ENCODE measurements around the gene SLC7A8.
"Not testable (repeated sequence)": the region's sequence is repeated elsewhere in the genome, so short reads cannot be mapped to it uniquely, and the experiment has no call there.

The SLC7A8 gene

DNA sequence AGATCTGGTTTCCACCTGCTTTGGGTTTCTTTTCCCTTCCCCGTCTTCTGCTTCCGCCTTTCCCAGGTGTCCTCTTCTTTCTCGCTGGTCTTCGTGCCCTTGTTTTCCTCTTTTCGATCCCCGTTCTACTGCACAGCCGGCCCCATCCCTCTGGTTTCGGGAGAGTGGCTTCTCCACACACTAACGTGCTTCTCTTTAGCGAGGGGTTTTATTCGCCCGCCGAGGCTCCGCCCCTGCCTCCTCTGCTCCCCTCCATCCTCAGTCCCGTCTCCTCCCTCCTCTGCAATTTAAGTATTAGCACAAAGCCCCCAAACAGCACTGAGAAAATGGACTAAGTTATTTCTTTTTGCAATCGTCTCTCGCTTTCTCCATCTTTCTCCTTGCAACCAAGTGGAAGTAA lies at the start of gene SLC7A8:
Gene SLC7A8, minus strand, starts transcription at position 182 of the 400 bp plus-strand sequence. CDS start 746 bp downstream, outside the sequence.
- no peak for DNase-seq

DNA sequence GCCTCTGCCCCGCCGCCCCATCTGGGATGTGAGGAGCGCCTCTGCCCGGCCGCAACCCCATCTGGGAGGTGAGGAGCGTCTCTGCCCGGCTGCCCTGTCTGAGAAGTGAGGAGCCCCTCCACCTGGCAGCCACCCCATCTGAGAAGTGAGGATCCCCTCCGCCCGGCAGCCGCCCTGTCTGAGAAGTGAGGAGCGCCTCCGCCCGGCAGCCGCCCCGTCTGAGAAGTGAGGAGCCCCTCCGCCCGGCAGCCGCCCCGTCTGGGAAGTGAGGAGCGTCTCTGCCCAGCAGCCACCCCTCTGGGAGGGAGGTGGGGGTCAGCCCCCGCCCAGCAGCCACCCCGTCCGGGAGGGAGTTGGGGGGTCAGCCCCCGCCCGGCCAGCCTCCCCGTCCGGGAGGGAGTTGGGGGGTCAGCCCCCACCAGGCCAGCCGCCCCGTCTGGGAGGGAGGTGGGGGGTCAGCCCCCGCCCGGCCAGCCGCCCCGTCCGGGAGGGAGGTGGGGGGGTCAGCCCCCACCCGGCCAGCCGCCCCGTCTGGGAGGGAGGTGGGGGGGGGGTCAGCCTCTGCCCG lies 48.9 kb upstream of the SLC7A8 start:
- DNase-seq = not testable (repeated sequence)

DNA sequence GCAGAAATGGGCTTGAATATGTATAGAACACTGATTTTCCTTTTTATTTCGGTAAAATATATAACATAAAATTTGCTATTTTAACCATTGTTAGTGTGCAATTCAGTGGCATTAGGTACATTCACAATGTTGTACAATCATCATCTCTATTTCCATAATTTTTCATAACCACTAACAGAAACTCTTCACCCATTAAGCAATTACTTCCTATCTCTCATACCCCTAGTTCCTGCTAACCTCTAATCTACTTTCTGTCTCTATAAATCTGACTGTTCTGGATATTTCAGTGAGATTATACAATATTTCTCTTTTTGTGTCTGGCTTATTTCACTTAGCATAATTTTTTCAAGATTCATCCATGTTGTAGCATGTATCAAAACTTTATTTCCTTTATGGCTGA lies 45.4 kb upstream of the SLC7A8 start:
- no peak for DNase-seq

DNA sequence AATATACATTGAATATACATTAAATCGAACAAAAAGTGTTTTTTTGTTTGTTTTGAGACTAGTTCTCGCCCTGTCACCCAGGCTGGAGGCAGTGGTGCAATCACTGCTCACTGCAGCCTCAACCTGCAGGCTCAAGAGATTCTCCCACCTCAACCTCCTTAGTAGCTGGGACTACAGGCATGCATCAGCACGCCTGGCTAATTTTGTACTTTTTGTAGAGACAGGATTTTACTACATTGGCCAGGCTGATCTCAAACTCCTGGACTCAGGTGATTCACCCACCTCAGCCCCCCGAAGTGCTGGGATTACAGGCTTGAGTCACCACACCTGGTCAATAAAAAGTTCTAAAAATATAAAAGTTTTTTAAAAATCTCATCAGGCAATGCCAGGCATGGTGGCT lies 44.1 kb upstream of the SLC7A8 start:
- no peak for DNase-seq

DNA sequence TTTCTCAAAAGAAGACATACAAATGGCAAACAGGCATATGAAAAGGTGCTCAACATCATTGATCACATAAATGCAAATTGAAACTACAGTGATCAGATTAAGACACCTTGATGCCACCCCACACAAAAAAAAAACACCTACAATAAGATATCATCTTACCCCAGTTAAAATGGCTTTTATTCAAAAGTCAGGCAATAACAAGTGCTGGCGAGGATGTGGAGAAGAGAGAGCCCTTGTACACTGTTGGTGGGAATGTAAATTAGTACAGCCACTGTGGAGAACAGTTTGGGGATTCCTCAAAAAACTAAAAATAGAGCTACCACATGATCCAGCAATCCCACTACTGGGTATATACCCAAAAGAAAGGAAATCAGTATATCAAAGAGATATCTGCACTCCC lies 41.5 kb upstream of the SLC7A8 start:
- DNase-seq = not testable (repeated sequence)

DNA sequence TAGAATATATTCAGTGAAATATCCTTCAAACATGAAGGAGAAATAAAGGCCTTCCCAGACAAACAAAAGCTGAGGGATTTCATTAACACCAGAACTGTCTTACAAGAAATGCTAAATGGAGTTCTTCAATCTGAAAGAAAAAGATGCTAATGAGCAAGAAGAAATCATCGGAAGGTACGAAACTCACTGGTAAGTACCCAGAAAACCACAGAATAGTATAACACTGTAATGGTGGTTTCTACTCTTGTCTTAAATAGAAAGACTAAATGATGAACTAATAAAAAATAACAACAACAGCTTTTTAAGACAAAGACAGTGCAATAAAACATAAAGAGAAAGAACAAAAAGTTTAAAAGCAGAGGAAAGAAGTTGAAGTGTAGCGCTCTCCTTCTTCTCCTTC lies 35.6 kb upstream of the SLC7A8 start:
- DNase-seq = no peak

DNA sequence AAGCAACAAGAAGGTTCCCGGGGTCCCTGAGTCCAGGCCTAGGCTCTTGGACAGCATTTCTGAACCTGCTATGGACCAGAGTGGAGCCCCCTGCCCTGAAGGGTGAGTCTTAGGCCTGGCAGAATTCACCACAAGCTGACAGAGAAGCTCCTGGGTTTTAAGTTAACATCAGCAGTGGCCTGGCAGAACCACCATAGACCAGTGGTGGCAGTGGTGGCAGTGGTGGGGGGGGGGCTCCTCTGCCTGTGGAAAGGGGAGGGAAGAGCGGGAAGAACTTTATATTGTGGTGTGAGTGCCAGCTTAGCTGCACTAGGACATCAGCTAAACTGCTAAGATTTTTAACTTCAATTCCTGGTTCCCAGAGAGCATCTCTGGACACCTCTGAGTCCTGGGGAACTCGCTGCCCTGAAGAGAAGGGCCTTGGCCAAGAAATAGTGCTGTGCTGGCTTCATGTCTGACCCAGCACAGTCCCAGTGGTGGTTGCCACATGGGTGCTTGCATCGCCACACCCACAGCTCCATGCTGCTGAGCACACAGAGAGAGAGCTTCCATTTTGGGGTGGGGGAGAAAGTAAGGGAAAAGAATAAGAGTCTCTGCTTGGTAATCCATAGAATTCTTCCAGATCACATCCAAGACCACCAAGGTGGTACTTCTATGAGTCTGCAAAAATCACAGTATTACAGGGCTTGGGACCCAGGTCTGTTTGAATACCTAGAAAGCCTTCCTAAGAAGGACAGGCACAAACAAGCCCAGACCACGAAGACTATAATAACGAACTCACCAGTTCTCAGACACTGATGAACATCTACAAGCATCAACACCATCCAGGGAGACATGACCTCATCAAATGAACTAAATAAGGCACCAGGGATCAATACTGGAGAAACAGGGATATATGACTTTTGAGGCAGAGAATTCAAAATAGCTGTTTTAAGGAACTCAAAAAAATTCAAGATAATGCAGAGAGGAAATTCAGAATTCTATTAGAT lies 33.9 kb upstream of the SLC7A8 start:
- no peak for DNase-seq

DNA sequence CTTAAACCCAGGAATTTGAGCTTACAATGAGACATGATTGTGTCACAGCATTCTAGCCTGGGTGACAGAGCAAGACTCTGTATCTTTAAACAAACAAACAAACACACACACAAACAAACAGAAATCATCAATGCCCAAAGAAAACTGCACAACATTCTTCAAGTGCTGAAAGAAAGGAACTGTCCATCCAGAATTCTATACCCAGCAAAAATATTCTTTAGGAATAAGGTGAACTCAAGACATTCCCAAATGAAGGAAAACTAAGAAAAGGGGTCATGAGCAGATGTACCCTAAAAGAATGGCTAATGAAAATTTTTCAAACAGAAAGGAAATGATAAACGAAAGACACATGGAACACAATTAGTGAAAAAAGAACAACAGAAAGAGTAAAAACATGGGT lies 32.0 kb upstream of the SLC7A8 start:
- no peak for DNase-seq

DNA sequence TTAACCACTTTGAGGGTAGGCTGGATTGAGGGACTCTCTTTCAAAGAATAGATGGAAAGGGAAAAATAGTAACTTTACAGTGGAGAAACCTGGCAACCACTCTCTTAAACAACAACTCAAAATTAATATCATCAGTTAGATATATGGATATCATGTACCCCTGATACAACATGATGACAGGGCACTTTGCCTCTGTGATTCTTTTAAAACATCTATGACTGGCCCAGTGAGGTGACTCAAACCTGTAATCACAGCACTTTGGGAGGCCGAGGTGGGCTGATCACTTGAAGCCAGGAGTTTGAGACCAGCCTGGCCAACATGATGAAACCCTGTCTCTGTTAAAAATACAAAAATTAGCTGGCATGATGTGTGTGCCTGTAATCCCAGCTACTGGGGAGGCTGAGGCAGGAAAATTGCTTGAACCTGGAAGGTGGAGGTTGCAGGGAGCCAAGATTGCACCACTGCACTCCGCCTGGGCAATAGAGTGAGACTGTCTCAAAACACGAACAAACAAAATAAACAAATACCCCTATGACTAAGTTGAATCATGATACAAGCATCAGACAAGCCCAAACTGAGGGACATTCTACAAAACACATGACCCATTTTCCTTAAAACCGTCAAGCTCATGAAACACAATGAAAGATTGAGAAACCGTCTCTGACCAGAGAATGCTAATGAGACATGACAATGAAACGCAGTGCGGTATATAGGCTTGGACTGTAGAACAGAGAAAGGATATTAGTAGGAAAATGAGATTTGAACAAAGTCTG lies 26.4 kb upstream of the SLC7A8 start:
- no peak for DNase-seq

DNA sequence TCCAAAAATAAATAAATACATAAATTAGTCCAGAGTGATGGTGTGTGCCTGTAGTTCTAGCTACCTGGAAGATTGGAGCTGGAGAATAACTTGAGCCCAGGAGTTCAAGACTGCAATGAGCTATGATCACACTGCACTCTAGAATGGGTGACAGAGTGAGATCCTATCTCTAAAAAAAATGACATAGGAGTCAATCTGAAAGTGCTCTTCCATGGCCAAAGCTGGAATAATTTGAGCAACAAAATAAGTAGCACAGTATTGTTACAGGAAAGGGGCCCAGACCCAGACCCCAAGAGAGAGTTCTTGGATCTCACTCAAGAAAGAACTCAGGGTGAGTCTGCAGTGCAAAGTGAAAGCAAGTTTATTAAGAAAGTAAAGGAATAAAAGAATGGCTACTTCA lies 24.9 kb upstream of the SLC7A8 start:
- no peak for DNase-seq

DNA sequence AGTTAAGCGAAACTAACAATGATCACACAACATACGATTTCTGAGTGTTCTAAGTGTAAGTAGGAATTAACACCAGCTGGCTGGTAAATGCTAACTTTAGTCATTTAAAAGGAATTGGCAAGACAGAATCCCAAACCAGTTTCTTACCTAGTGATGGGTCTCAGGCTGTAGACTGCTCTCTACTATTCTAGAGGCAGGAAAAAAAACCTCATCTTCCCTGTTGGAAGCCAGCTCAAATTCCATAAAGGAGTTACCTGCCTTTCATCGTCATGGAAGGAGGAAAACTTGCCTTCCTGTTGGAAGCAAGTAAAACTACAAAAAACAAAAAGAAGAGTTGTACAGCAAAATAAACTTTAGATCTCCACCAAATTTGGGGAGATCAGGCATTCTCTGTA lies 23.7 kb upstream of the SLC7A8 start:
- no peak for DNase-seq

DNA sequence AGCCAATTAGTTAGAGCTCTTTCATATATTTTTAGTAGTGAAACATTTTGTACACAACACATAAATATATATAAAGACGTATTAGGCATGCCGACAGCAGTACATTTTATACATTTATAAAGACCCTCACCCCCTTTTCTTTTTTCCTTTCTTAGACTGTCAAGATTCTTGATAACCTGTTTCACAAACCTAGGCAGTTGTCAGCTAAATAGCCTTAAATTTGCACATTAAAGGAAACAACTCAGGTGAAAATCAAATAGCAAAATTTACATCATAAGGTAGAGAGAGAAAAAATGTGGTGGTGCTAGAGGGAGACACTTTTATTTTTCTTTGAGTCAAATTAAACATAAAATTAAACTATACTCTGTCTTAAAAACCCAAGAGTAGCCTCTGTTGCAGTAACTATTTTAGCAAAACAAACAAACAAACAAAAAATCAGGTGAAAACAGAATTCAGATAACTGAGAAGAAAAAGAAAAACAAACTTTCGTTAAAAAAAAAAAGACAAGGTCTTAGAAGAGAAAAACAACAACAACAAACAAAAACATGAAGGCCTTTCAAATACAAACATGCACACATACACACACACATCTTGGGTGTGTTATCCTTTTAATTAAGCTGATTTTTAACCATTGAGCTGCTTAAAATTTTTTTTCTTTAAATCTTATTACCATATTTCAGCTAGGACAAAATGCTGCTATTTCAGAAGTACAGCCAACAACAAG lies 23.1 kb upstream of the SLC7A8 start:
- no peak for DNase-seq

DNA sequence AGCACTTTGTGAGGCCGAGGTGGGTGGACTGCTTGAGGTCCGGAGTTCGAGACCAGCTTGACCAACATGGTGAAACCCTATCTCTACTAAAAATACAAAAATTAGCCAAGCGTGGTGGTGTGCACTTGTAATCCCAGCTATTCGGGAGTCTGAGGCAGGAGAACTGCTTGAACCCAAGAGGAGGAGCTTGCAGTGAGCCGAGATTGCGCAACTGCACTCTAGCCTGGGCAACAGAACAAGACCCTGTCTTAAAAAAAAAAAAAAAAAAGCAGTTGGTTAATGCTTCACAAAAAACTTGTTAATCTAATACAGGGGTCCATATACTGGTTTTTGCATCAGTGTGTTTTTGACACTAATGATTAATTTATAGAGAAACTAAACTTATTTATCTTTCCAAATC lies 18.5 kb upstream of the SLC7A8 start:
- DNase-seq = no peak

DNA sequence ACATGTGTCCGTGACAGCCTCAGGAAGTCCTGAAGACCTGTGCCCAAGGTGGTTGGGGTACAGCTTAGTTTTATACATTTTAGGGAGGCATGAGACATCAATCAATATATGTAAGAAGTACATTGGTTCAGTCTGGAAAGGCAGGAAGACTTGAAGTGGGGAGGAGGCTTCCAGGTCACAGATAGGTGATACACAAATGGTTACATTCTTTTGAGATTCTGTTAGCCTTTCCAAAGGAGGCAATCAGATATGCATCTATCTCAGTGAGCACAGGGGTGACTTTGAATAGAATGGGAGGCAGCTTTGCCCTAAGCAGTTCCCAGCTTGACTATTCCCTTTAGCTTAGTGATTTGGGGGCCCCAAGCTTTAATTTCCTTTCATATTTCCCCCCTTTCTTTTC lies 15.7 kb upstream of the SLC7A8 start:
- not testable (repeated sequence) for DNase-seq

DNA sequence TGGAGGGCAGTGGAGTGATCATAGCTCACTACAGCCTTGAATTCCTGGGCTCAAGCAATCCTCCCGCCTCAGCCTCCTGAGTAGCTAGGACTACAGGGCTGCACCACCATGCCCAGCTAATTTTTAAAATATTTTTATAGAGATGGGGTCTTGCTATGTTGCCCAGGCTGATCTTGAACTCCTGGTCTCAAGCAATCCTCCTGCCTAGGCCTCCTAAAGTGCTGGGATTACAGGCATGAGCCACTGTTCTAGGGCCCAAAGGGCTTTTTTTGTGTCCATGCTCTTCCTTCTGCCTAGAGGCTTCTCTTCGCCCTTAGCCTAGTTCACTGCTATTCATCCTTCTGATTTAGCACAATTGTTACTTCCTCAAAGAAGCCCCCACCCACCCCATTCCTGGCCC lies 13.0 kb upstream of the SLC7A8 start:
- not testable (repeated sequence) for DNase-seq

DNA sequence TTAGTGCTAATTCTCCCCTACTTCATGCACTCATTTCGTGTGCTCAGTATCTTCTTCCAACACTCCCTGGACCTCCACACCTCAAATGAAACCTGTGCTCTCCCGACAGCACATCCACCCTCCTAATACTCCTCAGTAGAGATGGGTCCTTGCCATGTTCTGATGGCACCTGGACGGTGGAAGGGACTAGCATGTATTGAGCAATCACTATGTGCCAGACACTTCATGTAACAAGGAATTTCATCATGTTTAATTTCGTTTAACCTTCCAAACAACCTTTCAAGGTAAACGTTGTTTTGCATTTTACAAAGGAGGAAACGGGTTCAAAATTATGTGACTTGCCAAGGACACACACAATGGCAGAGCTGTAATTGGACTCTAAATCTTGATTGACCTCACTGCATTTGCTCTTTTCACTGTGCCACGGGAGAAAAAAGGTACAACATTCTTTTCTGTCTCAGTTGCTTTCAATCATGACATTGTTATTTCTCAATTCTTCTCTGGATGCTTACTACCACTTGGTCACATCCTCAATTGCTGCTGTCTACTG lies 12.2 kb upstream of the SLC7A8 start:
- DNase-seq = no peak

DNA sequence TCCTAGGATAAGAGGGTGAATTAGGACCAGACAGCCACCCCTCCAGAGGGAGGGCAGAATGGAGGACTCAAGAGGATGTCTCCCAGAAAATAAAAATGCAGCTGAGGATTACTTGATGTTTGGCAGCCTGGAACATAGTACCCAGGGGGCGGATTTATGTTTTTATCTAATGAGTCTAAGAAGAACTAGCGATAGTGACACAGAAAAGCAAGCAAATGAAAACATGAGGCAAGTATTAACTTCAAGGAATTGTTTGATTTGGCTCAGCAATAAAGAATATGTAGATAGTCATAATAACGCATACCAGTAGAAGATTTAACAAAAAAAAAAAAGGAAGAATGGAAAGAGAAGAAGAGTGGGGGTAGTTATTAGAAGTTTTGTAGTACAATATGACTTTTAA lies 10.0 kb upstream of the SLC7A8 start:
- no peak for DNase-seq

DNA sequence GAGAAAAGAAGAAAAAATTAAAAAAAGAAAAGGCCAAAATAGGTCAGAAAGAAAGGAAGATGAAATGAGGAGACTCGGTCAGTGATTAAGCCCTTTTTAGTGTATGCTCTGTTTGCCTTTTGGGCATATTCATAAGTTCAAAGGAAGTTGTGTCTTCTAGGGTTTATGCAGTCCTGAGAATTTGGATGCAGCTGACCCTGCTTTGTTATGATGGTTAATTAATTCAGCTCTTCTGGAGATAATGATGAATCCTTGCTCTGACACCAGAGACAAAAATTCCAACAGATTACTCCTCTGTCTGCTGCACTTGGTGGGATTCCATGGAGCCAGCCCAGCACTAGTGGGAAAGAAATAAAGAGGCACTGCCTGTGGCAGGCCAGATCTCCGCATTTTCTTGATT lies 4.5 kb upstream of the SLC7A8 start:
- no peak for DNase-seq

DNA sequence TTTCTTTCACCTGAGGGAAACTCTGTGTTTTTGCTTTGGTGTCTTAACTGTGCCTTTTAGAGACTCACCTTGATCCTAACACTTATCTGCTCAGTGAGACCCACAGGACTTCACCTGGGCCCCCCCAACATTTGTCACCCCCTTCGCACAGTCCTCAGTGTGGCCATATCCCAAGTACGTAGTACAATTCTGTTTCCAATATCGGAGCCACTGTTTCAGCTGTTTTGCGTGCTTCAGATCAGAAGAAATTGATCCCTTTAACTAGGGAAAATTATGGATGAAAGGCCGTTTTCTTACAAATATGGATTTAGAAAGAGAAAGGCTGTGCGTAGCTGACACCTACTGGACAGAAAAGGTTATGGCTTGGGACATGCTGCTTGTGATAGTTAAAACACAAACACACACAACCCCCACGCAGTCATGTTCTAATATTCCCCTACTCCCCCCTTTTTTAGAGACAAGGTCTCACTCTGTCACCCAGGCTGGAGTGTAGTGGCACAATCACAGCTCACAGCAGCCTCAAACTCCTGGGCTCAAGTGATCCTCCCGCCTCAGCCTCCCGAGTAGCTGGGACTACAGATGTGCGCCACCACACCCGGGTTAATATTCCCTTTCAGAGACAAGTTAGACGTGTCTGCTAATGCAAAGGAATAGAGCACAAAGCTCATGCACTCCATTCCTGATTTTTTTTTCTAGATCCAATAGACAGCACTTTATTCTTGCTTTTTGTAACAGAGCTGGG lies 3.6 kb upstream of the SLC7A8 start:
- peak; percentile 75 for DNase-seq

DNA sequence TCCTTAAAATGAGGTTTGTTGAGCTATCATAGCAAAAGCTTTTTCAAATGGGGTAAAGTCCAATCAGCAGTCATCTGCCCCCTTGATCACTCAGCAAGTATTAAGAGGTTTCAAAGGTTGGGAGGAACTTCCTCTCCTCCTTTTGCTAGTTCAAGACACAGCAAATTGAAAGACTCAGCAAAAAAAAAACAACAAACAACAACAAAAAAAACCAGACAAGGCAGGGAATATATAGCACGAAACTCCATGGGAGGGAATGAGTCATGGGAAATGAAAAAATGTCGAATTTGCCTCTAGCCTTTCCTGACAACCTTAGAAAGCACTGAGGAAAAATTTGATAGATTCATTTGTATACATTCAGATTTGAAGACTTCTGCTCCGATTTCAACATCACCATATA lies 1.6 kb upstream of the SLC7A8 start:
- peak; percentile 18 for DNase-seq

DNA sequence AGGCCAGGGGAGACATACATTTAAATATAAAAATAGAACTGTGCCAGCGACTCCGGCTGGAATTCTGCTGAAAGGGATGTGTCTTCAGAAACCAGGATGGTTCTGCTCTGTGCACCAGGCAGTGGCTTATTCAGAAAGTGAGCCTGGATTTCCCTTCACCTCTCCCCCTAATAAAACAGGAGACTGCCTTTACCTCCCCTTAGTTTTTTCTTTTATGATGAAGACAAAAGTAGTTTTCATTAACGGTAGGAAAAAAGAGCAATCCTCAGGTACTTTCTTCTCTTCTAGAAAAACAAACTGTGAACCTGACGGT lies 346 bp downstream of the SLC7A8 start:
- no peak for DNase-seq

All from fibroblast of upper back skin (primary cell).